CD4-positive, alpha-beta T cell treated with Interleukin-2 at 100 ng/mL for 4 hours (primary cell): ENCODE results near the gene TEX35.
"Not testable (repeated sequence)": the region's sequence is repeated elsewhere in the genome, so short reads cannot be mapped to it uniquely, and the experiment has no call there.

Source experiments
- DNase-seq: peaks from one replicate; pipeline ENCODE4 v3.0.0-alpha.2; 2020; ENCODE audit warnings: low spot score

TEX35 gene

GRCh38 chr1:178494569-178494971 lies 18.3 kb upstream of the TEX35 start:
- DNase-seq: no peak

GRCh38 chr1:178495158-178495557 lies 17.8 kb upstream of the TEX35 start:
- DNase-seq: no peak

GRCh38 chr1:178495741-178496409 lies 17.0 kb upstream of the TEX35 start:
- DNase-seq: no peak

- no peak for DNase-seq
These were observed 16.3 kb upstream of the TEX35 start, which contains the start of gene CLEC20A for GRCh38 chr1:178496410-178497135. TSS of gene CLEC20A (minus strand) at chr1:178496964. CDS start at chr1:178496939, 25 bp downstream.

GRCh38 chr1:178497903-178498478 lies 14.9 kb upstream of the TEX35 start:
- no peak for DNase-seq

- DNase-seq: no peak
These were observed 13.8 kb upstream of the TEX35 start for GRCh38 chr1:178498896-178499675.

GRCh38 chr1:178500091-178500770 lies 12.7 kb upstream of the TEX35 start:
- DNase-seq: no peak

- DNase-seq: no peak
These were observed 11.9 kb upstream of the TEX35 start for GRCh38 chr1:178500936-178501554.

GRCh38 chr1:178501705-178502329 lies 11.1 kb upstream of the TEX35 start:
- peak; percentile 45 for DNase-seq

- no peak for DNase-seq
These were observed 10.6 kb upstream of the TEX35 start for GRCh38 chr1:178502330-178502714.

GRCh38 chr1:178502856-178503255 lies 10.1 kb upstream of the TEX35 start:
- no peak for DNase-seq

- DNase-seq: not testable (repeated sequence)
These were observed 9.6 kb upstream of the TEX35 start for GRCh38 chr1:178503316-178503715.

- DNase-seq: no peak
These were observed 9.1 kb upstream of the TEX35 start for GRCh38 chr1:178503849-178504248.

- no peak for DNase-seq
These were observed 8.6 kb upstream of the TEX35 start for GRCh38 chr1:178504286-178504685.

- DNase-seq: no peak
These were observed 6.7 kb upstream of the TEX35 start for GRCh38 chr1:178506177-178506576.

- no peak for DNase-seq
These were observed 6.2 kb upstream of the TEX35 start for GRCh38 chr1:178506669-178507068.

- no peak for DNase-seq
These were observed 3.4 kb upstream of the TEX35 start for GRCh38 chr1:178509414-178510007.

- no peak for DNase-seq
These were observed 2.8 kb upstream of the TEX35 start for GRCh38 chr1:178510155-178510554.

GRCh38 chr1:178513278-178513983 lies 522 bp downstream of the TEX35 start:
- no peak for DNase-seq

- no peak for DNase-seq
These were observed 3.2 kb downstream of the TEX35 start for GRCh38 chr1:178516110-178516509.
